Endothelial cell of umbilical vein (primary cell): ENCODE measurements around the gene SPRR1B.

Experiments used
- EZH2 ChIP-seq: IDR thresholded peaks from 2 replicates; pipeline ENCODE4 v1.6.1; 2012; ENCODE audit warnings: borderline replicate concordance, low read depth, mild to moderate bottlenecking, moderate library complexity, low read length, inconsistent platforms; ENCODE audit not compliant: severe bottlenecking
- MYC ChIP-seq: IDR thresholded peaks from one replicate; pipeline ENCODE4 v1.6.1; 2011; ENCODE audit warnings: mild to moderate bottlenecking, low read depth, low read length
- POLR2A ChIP-seq: IDR thresholded peaks from 2 replicates; pipeline ENCODE4 v1.6.1; 2012; ENCODE audit warnings: low read depth, mild to moderate bottlenecking, control low read depth, low read length
- POLR2AphosphoS5 ChIP-seq: IDR thresholded peaks from 2 replicates; pipeline ENCODE4 v1.6.1; 2012; ENCODE audit warnings: low read depth, mild to moderate bottlenecking, control low read depth, low read length, moderate library complexity; ENCODE audit not compliant: insufficient read depth
- TF ChIP-seq, protein P1 (sequence below), 2 donors: IDR thresholded peaks; 1 replicate in 1 of 2; 2 replicates in 1 of 2; pipeline ENCODE4 v1.5.1; 2011; ENCODE audit warnings: low read length in 2 of 2, mild to moderate bottlenecking in 2 of 2, moderate library complexity in 2 of 2, control low read depth in 1 of 2, inconsistent platforms in 1 of 2, low read depth in 1 of 2; ENCODE audit not compliant: insufficient read depth in 1 of 2; ENCODE audit errors: extremely low read depth in 1 of 2
- TF ChIP-seq, protein P2 (sequence below): IDR thresholded peaks from 2 replicates; pipeline ENCODE4 v1.6.1; 2011; ENCODE audit not compliant: insufficient read depth, insufficient read length

DNA sequence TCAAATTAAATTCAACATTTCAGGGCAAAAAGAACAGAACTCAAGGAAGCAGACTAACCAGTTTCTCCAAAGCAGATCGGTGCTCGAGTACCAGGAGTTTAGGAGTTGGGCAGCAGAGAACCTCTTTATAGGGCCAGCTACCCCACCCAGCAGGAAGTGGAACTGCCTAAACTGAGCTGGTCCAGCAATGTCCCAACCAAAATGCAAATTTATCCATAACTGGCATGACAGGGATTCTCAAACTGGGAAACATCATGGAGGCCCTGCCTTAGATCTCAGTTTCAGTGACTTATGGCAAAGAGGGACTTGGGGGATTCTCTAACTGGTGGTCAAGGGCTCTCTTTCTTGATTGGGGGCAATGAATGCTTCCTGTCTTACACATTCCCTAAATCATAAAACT lies 40.5 kb downstream of the SPRR1B start, which contains the start of gene SPRR2B:
- TF ChIP-seq EZH2: no peak
- TF ChIP-seq, protein P1, sequence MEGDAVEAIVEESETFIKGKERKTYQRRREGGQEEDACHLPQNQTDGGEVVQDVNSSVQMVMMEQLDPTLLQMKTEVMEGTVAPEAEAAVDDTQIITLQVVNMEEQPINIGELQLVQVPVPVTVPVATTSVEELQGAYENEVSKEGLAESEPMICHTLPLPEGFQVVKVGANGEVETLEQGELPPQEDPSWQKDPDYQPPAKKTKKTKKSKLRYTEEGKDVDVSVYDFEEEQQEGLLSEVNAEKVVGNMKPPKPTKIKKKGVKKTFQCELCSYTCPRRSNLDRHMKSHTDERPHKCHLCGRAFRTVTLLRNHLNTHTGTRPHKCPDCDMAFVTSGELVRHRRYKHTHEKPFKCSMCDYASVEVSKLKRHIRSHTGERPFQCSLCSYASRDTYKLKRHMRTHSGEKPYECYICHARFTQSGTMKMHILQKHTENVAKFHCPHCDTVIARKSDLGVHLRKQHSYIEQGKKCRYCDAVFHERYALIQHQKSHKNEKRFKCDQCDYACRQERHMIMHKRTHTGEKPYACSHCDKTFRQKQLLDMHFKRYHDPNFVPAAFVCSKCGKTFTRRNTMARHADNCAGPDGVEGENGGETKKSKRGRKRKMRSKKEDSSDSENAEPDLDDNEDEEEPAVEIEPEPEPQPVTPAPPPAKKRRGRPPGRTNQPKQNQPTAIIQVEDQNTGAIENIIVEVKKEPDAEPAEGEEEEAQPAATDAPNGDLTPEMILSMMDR (IDR thresholded peaks at IDR 0.05; ENCODE audit: extremely low read depth in 1 of 2, insufficient read depth in 1 of 2, low read depth in 1 of 2, low read length in 2 of 2): no peak
- TF ChIP-seq POLR2AphosphoS5: no peak
- no peak for TF ChIP-seq POLR2A
- TF ChIP-seq, protein P2, sequence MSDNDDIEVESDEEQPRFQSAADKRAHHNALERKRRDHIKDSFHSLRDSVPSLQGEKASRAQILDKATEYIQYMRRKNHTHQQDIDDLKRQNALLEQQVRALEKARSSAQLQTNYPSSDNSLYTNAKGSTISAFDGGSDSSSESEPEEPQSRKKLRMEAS: no peak
- TF ChIP-seq MYC: no peak
